Measurements from ENCODE around the gene TMTC1.

GRCh38 chr12:29580971-29581370 lies 202.8 kb downstream of the TMTC1 start:
- no peak for TF ChIP-seq CTCF (IDR thresholded peaks at IDR 0.05; ENCODE audit: poor library complexity)
- TF ChIP-seq EZH2 (IDR thresholded peaks at IDR 0.05; ENCODE audit: borderline replicate concordance) = no peak

Measured in hepatocyte (in vitro differentiated cells).